HG03025 (cell line): ENCODE results near the gene SLC38A6.
A peak's percentile ranks its signal among the peaks of the same experiment; 100 is the strongest.
"Not testable (repeated sequence)": the region's sequence is repeated elsewhere in the genome, so short reads cannot be mapped to it uniquely, and the experiment has no call there.

Experiments
- ATAC-seq: cut with Tn5 transposase; IDR thresholded peaks from one replicate; pipeline ENCODE4 v1.9.1; 2021; ENCODE audit warnings: mild to moderate bottlenecking, moderate library complexity; ENCODE audit not compliant: unreplicated experiment, low FRiP score

Gene SLC38A6

GRCh38 chr14:61048640-61049039 lies 67.6 kb downstream of the SLC38A6 start:
- ATAC-seq: no peak

- no peak for ATAC-seq
Observed at GRCh38 chr14:61050417-61050816, 69.4 kb downstream of the SLC38A6 start.

GRCh38 chr14:61051051-61051450 lies 70.0 kb downstream of the SLC38A6 start:
- no peak for ATAC-seq

GRCh38 chr14:61051621-61052020 lies 70.6 kb downstream of the SLC38A6 start:
- ATAC-seq: no peak

GRCh38 chr14:61063461-61063860 lies 82.4 kb downstream of the SLC38A6 start:
- ATAC-seq: no peak

- no peak for ATAC-seq
Observed at GRCh38 chr14:61064210-61064609, 83.2 kb downstream of the SLC38A6 start.

GRCh38 chr14:61064856-61065255 lies 83.8 kb downstream of the SLC38A6 start:
- ATAC-seq: no peak

- ATAC-seq: no peak
Observed at GRCh38 chr14:61065656-61066055, 84.6 kb downstream of the SLC38A6 start.

- ATAC-seq: not testable (repeated sequence)
Observed at GRCh38 chr14:61072442-61072841, 91.4 kb downstream of the SLC38A6 start.

- no peak for ATAC-seq
Observed at GRCh38 chr14:61074852-61075251, 93.8 kb downstream of the SLC38A6 start.

- ATAC-seq: no peak
Observed at GRCh38 chr14:61076556-61076955, 95.5 kb downstream of the SLC38A6 start.

- ATAC-seq: no peak
Observed at GRCh38 chr14:61077437-61077836, 96.4 kb downstream of the SLC38A6 start.

- no peak for ATAC-seq
Observed at GRCh38 chr14:61077951-61078720, 97.1 kb downstream of the SLC38A6 start.

GRCh38 chr14:61080591-61081010 lies 99.6 kb downstream of the SLC38A6 start:
- peak; percentile 91 for ATAC-seq

GRCh38 chr14:61088081-61088480 lies 107.0 kb downstream of the SLC38A6 start:
- no peak for ATAC-seq

GRCh38 chr14:61089126-61089750 lies 108.2 kb downstream of the SLC38A6 start:
- ATAC-seq: no peak

GRCh38 chr14:61090432-61091216 lies 109.6 kb downstream of the SLC38A6 start:
- ATAC-seq: peak; percentile 72

- no peak for ATAC-seq
Observed at GRCh38 chr14:61091657-61092273, 110.7 kb downstream of the SLC38A6 start.

GRCh38 chr14:61098096-61098495 lies 117.1 kb downstream of the SLC38A6 start:
- not testable (repeated sequence) for ATAC-seq

- no peak for ATAC-seq
Observed at GRCh38 chr14:61098721-61099120, 117.7 kb downstream of the SLC38A6 start.
